ENCODE data around the gene MERTK. TPM values are rescaled to one million over a fixed set of nuclear protein-coding genes. Genes with fewer than 3 reads are reported as not detected.

MERTK gene
- total RNA-seq, 2 experiments from 2014 or later = 0.08 to 0.19 TPM

GRCh38 chr2:111975053-111975552 lies 76.7 kb downstream of the MERTK start:
- Mint-ChIP-seq H3K36me3 (ENCODE audit: low read depth) (peaks cover 15% of the 10 kb centered on the region), H3K4me3 (no peak overlapping the region), H3K4me1 (ENCODE audit: low read depth) (no peaks in the 10 kb centered on the region), H3K27me3 (no peaks in the 10 kb centered on the region), H3K9me3 (peaks cover 7% of the 10 kb centered on the region), H3K27ac (no peak overlapping the region)
- intact Hi-C loops (cut with DNase I, micrococcal nuclease) = no loop called here
- no peak for TF ChIP-seq CTCF (IDR thresholded peaks at IDR 0.05)
- no peaks in the 10 kb centered on the region for H3K4me1 ChIP-seq (ENCODE audit: insufficient read depth, low read length)
- H3K9me3 ChIP-seq (ENCODE audit: control insufficient read depth in 1 of 2, insufficient read depth in 1 of 2, low read length in 2 of 2) = peaks cover 0 to 16% of the 10 kb centered on the region in 2 experiments
- H3K4me3 ChIP-seq (ENCODE audit: low read length) = no peak overlapping the region
- H3K27me3 ChIP-seq (ENCODE audit: control insufficient read depth in 1 of 2, insufficient read depth in 2 of 2, low read length in 2 of 2) = peaks cover 0 to 3% of the 10 kb centered on the region in 2 experiments
- ChIA-PET CTCF (no interaction called here), POLR2A (interaction anchor here (0.7 kb wide), 1 partner anchor 729 kb away, joined by 4 read pairs; no protein-coding TSS in a partner anchor)
- DNase-seq = no peak
- ATAC-seq (ENCODE audit: poor library complexity) = no peak
- no peak overlapping the region for H3K27ac ChIP-seq (ENCODE audit: low read depth in 1 of 2, low read length in 2 of 2)
- no peaks in the 10 kb centered on the region for H3K36me3 ChIP-seq (ENCODE audit: insufficient read depth, low read length)

- intact Hi-C loops (cut with DNase I, micrococcal nuclease) = no loop called here
- Mint-ChIP-seq H3K9me3 (peaks cover 7% of the 10 kb centered on the region), H3K27me3 (no peaks in the 10 kb centered on the region), H3K36me3 (ENCODE audit: low read depth) (peaks cover 15% of the 10 kb centered on the region), H3K27ac (no peak overlapping the region), H3K4me3 (no peak overlapping the region), H3K4me1 (ENCODE audit: low read depth) (no peaks in the 10 kb centered on the region)
- ChIA-PET POLR2A (no interaction called here), CTCF (interaction anchor here (0.7 kb wide), 1 partner anchor 11 kb away, joined by 3 read pairs; no protein-coding TSS in a partner anchor)
- H3K27me3 ChIP-seq (ENCODE audit: control insufficient read depth in 1 of 2, insufficient read depth in 2 of 2, low read length in 2 of 2) = peaks cover 0 to 3% of the 10 kb centered on the region in 2 experiments
- ATAC-seq (ENCODE audit: poor library complexity) (no peak), DNase-seq (no peak)
- H3K4me3 ChIP-seq (ENCODE audit: low read length) = no peak overlapping the region
- peaks cover 0 to 16% of the 10 kb centered on the region in 2 experiments for H3K9me3 ChIP-seq (ENCODE audit: control insufficient read depth in 1 of 2, insufficient read depth in 1 of 2, low read length in 2 of 2)
- no peaks in the 10 kb centered on the region for H3K36me3 ChIP-seq (ENCODE audit: insufficient read depth, low read length)
- no peak for TF ChIP-seq CTCF (IDR thresholded peaks at IDR 0.05)
- no peaks in the 10 kb centered on the region for H3K4me1 ChIP-seq (ENCODE audit: insufficient read depth, low read length)
- no peak overlapping the region for H3K27ac ChIP-seq (ENCODE audit: low read depth in 1 of 2, low read length in 2 of 2)
Observed at GRCh38 chr2:111975819-111976218, 77.4 kb downstream of the MERTK start.

GRCh38 chr2:111977240-111977639 lies 78.8 kb downstream of the MERTK start:
- Mint-ChIP-seq H3K4me3 (no peak overlapping the region), H3K27ac (no peak overlapping the region), H3K9me3 (peaks cover 7% of the 10 kb centered on the region), H3K27me3 (no peaks in the 10 kb centered on the region), H3K36me3 (ENCODE audit: low read depth) (peaks cover 15% of the 10 kb centered on the region), H3K4me1 (ENCODE audit: low read depth) (no peaks in the 10 kb centered on the region)
- Histone ChIP-seq H3K27me3 (ENCODE audit: control insufficient read depth in 1 of 2, insufficient read depth in 2 of 2, low read length in 2 of 2) (peaks cover 0 to 3% of the 10 kb centered on the region in 2 experiments), H3K4me3 (ENCODE audit: low read length) (no peak overlapping the region), H3K36me3 (ENCODE audit: insufficient read depth, low read length) (no peaks in the 10 kb centered on the region), H3K9me3 (ENCODE audit: control insufficient read depth in 1 of 2, insufficient read depth in 1 of 2, low read length in 2 of 2) (peaks cover 0 to 16% of the 10 kb centered on the region in 2 experiments), H3K27ac (ENCODE audit: low read depth in 1 of 2, low read length in 2 of 2) (no peak overlapping the region), H3K4me1 (ENCODE audit: insufficient read depth, low read length) (no peaks in the 10 kb centered on the region)
- CTCF ChIA-PET = no interaction called here
- DNase-seq (no peak), ATAC-seq (ENCODE audit: poor library complexity) (no peak)
- no peak for TF ChIP-seq CTCF (IDR thresholded peaks at IDR 0.05)
- POLR2A ChIA-PET = no interaction called here
- intact Hi-C loops (cut with DNase I, micrococcal nuclease) = no loop called here

All from CD4-positive, alpha-beta T cell (primary cell).